Measurements from ENCODE around the gene GGACT. TPM values are rescaled to one million over a fixed set of nuclear protein-coding genes. Genes with fewer than 3 reads are reported as not detected.

GGACT gene
- total and polyA plus RNA-seq, 2 of the 8 experiments (the other 6 are each of a cell fraction or from before 2014, with no cell fraction given), result 1.1 to 1.5 TPM

GRCh38 chr13:100485265-100485664 is 103.3 kb downstream of the GGACT start:
- Histone ChIP-seq H2BK20ac (ENCODE audit: low read length) (no peak overlapping the region), H3K18ac (ENCODE audit: extremely low read depth, low read length) (no peak overlapping the region), H3K79me1 (ENCODE audit: low read depth, low read length) (no peaks in the 10 kb centered on the region), H3K4me2 (ENCODE audit: insufficient read depth in 1 of 2, low read depth in 2 of 2, low read length in 2 of 2) (no peak overlapping the region), H3K23ac (ENCODE audit: insufficient read length) (no peak overlapping the region), H3K4ac (replicated peaks; ENCODE audit: insufficient read length, low read depth, low read length) (no peak overlapping the region), H2AFZ (ENCODE audit: low read length) (no peak overlapping the region), H2BK5ac (ENCODE audit: low read depth, low read length) (no peak overlapping the region), H2BK12ac (ENCODE audit: low read depth, low read length) (no peak overlapping the region), H3K9ac (replicated peaks in 1 of 4; ENCODE audit: extremely low read depth in 1 of 4, low read depth in 3 of 4, low read length in 3 of 4) (no peak overlapping the region), H3K9me3 (ENCODE audit: insufficient read depth in 2 of 2, low read depth in 1 of 2, low read length in 1 of 2) (no peaks in the 10 kb centered on the region), H3K23me2 (ENCODE audit: low read depth, low read length) (no peaks in the 10 kb centered on the region), H4K5ac (ENCODE audit: insufficient read length, low read depth, low read length) (no peak overlapping the region), H3K4me3 (ENCODE audit: extremely low read depth in 1 of 4, insufficient read depth in 2 of 4, low read depth in 3 of 4, low read length in 4 of 4) (no peak overlapping the region), H3K14ac (ENCODE audit: insufficient read length) (no peak overlapping the region), H3K56ac (replicated peaks; ENCODE audit: insufficient read length, low read depth, low read length) (no peak overlapping the region), H4K8ac (ENCODE audit: extremely low read depth, insufficient read depth, low read length) (no peak overlapping the region), H3K79me2 (ENCODE audit: control insufficient read depth in 1 of 2, insufficient read depth in 2 of 2, low read length in 2 of 2) (no peaks in the 10 kb centered on the region), H3K27me3 (replicated peaks in 1 of 4; ENCODE audit: control insufficient read depth in 3 of 4, extremely low read depth in 1 of 4, insufficient read depth in 3 of 4, low read length in 3 of 4) (no peaks in the 10 kb centered on the region), H2BK120ac (replicated peaks; ENCODE audit: low read depth, low read length) (no peak overlapping the region), H3K4me1 (replicated peaks in 1 of 4; ENCODE audit: control insufficient read depth in 3 of 4, insufficient read depth in 4 of 4, low read length in 3 of 4) (peaks cover 0 to 8% (median 4%) of the 10 kb centered on the region in 4 experiments; a peak in 3 of 7 replicates), H4K20me1 (replicated peaks in 1 of 2; ENCODE audit: control insufficient read depth in 1 of 2, insufficient read depth in 2 of 2, low read length in 2 of 2) (no peaks in the 10 kb centered on the region), H2AK5ac (ENCODE audit: low read depth, low read length) (no peak overlapping the region), H2BK15ac (ENCODE audit: low read length) (no peak overlapping the region), H4K91ac (replicated peaks; ENCODE audit: insufficient read length, low read length) (no peak overlapping the region), H3K27ac (ENCODE audit: low read depth, low read length) (no peak overlapping the region), H3K36me3 (ENCODE audit: control insufficient read depth in 2 of 4, insufficient read depth in 4 of 4, low read length in 3 of 4) (no peaks in the 10 kb centered on the region)
- FAIRE-seq (no peak), DNase-seq (ENCODE audit: low read depth in 1 of 2, low spot score in 2 of 2) (no peak)
- ChIA-PET POLR2A (ENCODE audit: partially characterized antibody) (interaction anchor here (1.5 kb wide), 1 partner anchor 12 kb away, joined by 4 read pairs; no protein-coding TSS in a partner anchor), CTCF (ENCODE audit: partially characterized antibody) (interaction anchor here (1.1 kb wide), 1 partner anchor 88 kb away, joined by 4 read pairs; no protein-coding TSS in a partner anchor)
- WGBS, 2 experiments (ENCODE audit: extremely low coverage in 1 of 2, insufficient coverage in 1 of 2, insufficient read length in 1 of 2, insufficient replicate concordance in 2 of 2, low coverage in 1 of 2, low lambda C conversion rate in 2 of 2, missing lambda C conversion rate in 1 of 2), result 92% methylated on average over 2 of the region's 2 CpGs; no CpG with 5 or more reads in 1 of the 2 experiments
- no peak for TF ChIP-seq SP4 (IDR thresholded peaks at IDR 0.05; ENCODE audit: low read length)
- TF ChIP-seq PHF8 (conservative IDR thresholded peaks at IDR 0.05; ENCODE audit: low read depth, low read length), result no peak

Data from H1 (cell line).